ENCODE results near the gene BANP.
"Not testable (repeated sequence)": the region's sequence is repeated elsewhere in the genome, so short reads cannot be mapped to it uniquely, and the experiment has no call there.

Gene BANP

GRCh38 chr16:88052661-88053060, 101.4 kb downstream of the BANP start:
- no peak overlapping the region for H3K27ac ChIP-seq
- in situ Hi-C loops (cut with HindIII; ENCODE audit: low pct_ligation_motif_present, low sequenced_read_pairs) = no loop called here
- H3K36me3 ChIP-seq (replicated peaks) = peaks cover 13% of the 10 kb centered on the region
- H3K4me3 ChIP-seq (ENCODE audit: low read depth, low read length) = no peak overlapping the region
- no peaks in the 10 kb centered on the region for H3K27me3 ChIP-seq (replicated peaks)
- no peak for DNase-seq
- TF ChIP-seq CTCF (IDR thresholded peaks at IDR 0.05; ENCODE audit: low read depth, low read length, missing control alignments) = no peak

GRCh38 chr16:88053479-88053878, 102.2 kb downstream of the BANP start:
- H3K27me3 ChIP-seq (replicated peaks); in situ Hi-C loops (cut with HindIII; ENCODE audit: low pct_ligation_motif_present, low sequenced_read_pairs); H3K4me3 ChIP-seq (ENCODE audit: low read depth, low read length); DNase-seq; H3K27ac ChIP-seq: not testable (repeated sequence)
- peaks cover 13% of the 10 kb centered on the region for H3K36me3 ChIP-seq (replicated peaks)

- in situ Hi-C loops (cut with HindIII; ENCODE audit: low pct_ligation_motif_present, low sequenced_read_pairs) = no loop called here
- no peak for TF ChIP-seq CTCF (IDR thresholded peaks at IDR 0.05; ENCODE audit: low read depth, low read length, missing control alignments)
- no peak for DNase-seq
- peaks cover 8% of the 10 kb centered on the region for H3K36me3 ChIP-seq (replicated peaks)
- no peak overlapping the region for H3K27ac ChIP-seq
- H3K27me3 ChIP-seq (replicated peaks) = no peaks in the 10 kb centered on the region
- H3K4me3 ChIP-seq (ENCODE audit: low read depth, low read length) = no peak overlapping the region
Measured at GRCh38 chr16:88055356-88055755, 104.1 kb downstream of the BANP start.

- in situ Hi-C loops (cut with HindIII; ENCODE audit: low pct_ligation_motif_present, low sequenced_read_pairs) = no loop called here
- no peak overlapping the region for H3K4me3 ChIP-seq (ENCODE audit: low read depth, low read length)
- DNase-seq = no peak
- no peak overlapping the region for H3K27ac ChIP-seq
- H3K27me3 ChIP-seq (replicated peaks) = no peaks in the 10 kb centered on the region
- H3K36me3 ChIP-seq (replicated peaks) = peaks cover 8% of the 10 kb centered on the region
- TF ChIP-seq CTCF (IDR thresholded peaks at IDR 0.05; ENCODE audit: low read depth, low read length, missing control alignments) = no peak
Measured at GRCh38 chr16:88056212-88056611, 105.0 kb downstream of the BANP start.

GRCh38 chr16:88057656-88058055, 106.4 kb downstream of the BANP start:
- in situ Hi-C loops (cut with HindIII; ENCODE audit: low pct_ligation_motif_present, low sequenced_read_pairs) = no loop called here
- no peak for TF ChIP-seq CTCF (IDR thresholded peaks at IDR 0.05; ENCODE audit: low read depth, low read length, missing control alignments)
- peaks cover 2% of the 10 kb centered on the region for H3K36me3 ChIP-seq (replicated peaks)
- DNase-seq = no peak
- no peak overlapping the region for H3K4me3 ChIP-seq (ENCODE audit: low read depth, low read length)
- H3K27me3 ChIP-seq (replicated peaks) = no peaks in the 10 kb centered on the region
- no peak overlapping the region for H3K27ac ChIP-seq

GRCh38 chr16:88058136-88058535, 106.9 kb downstream of the BANP start:
- Histone ChIP-seq H3K36me3 (replicated peaks) (no peaks in the 10 kb centered on the region), H3K27me3 (replicated peaks) (no peaks in the 10 kb centered on the region), H3K27ac (no peak overlapping the region), H3K4me3 (ENCODE audit: low read depth, low read length) (no peak overlapping the region)
- no peak for DNase-seq
- TF ChIP-seq CTCF (IDR thresholded peaks at IDR 0.05; ENCODE audit: low read depth, low read length, missing control alignments) = no peak
- in situ Hi-C loops (cut with HindIII; ENCODE audit: low pct_ligation_motif_present, low sequenced_read_pairs) = no loop called here
